ENCODE results near the gene TMEM51. TPM values are rescaled to one million over a fixed set of nuclear protein-coding genes. Genes with fewer than 3 reads are reported as not detected.
A peak's percentile ranks its signal among the peaks of the same experiment; 100 is the strongest.

TMEM51 gene
- total RNA-seq, 1 experiment from 2014 or later, result 22.2 TPM

GRCh38 chr1:15218287-15219279 is 65.0 kb downstream of the TMEM51 start:
- DNase-seq (ENCODE audit: low read depth), result peak; percentile 97

- no peak for DNase-seq (ENCODE audit: low read depth)
Measured at GRCh38 chr1:15219280-15220023, 65.9 kb downstream of the TMEM51 start.

DNA sequence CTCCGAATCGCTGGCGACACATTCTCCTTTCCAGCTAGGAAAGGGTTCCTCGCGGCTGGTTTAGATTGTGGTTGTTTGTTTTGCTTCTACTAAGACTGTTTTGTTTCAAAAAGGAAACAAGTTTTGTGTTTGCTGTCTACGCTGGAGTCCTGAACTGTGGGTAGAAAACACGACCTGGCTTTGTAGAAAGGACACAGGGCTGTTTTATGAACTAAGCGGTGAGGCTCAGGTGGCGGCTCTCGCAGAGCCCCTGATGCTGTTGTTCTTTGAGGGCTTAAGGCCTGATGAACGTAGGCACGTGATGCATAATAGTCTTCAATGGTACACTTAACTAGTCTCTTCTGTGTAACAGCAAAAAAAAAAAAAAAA is 66.5 kb downstream of the TMEM51 start:
- no peak for DNase-seq (ENCODE audit: low read depth)

GRCh38 chr1:15220825-15221431 is 67.4 kb downstream of the TMEM51 start:
- no peak for DNase-seq (ENCODE audit: low read depth)

GRCh38 chr1:15222653-15223303 is 69.2 kb downstream of the TMEM51 start:
- no peak for DNase-seq (ENCODE audit: low read depth)

DNA sequence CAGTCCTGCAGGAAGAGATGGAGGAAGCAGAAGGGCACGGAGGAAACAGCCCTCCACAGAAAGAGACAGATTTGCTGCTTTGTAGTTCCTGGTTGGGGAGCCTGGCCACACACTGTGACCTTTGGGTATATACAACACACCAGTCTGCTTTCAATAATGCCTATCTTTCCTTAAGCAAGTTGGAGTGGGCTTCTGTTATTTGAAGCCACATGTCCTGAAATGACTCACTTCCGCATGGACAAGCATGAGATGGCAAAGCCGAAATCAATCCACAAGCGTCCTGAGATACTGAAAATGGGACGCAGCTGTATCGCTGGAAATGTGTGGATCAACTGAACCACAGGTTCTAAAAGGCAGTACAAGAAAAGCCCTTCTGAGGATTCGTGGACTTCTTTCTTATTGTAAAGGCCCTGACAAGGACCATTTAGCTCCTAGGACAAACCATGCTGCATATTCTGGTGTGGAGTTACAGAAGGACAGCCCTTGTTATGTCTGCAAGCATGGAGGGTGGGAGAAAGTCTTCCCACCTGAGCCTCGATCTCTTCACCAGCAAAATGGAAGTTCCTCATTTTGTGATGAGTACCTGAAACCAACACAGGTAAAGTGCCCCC is 70.8 kb downstream of the TMEM51 start:
- no peak for DNase-seq (ENCODE audit: low read depth)

GRCh38 chr1:15224974-15225373 is 71.4 kb downstream of the TMEM51 start:
- DNase-seq (ENCODE audit: low read depth), result no peak

- no peak for DNase-seq (ENCODE audit: low read depth)
Measured at GRCh38 chr1:15225461-15225860, 71.9 kb downstream of the TMEM51 start.

DNA sequence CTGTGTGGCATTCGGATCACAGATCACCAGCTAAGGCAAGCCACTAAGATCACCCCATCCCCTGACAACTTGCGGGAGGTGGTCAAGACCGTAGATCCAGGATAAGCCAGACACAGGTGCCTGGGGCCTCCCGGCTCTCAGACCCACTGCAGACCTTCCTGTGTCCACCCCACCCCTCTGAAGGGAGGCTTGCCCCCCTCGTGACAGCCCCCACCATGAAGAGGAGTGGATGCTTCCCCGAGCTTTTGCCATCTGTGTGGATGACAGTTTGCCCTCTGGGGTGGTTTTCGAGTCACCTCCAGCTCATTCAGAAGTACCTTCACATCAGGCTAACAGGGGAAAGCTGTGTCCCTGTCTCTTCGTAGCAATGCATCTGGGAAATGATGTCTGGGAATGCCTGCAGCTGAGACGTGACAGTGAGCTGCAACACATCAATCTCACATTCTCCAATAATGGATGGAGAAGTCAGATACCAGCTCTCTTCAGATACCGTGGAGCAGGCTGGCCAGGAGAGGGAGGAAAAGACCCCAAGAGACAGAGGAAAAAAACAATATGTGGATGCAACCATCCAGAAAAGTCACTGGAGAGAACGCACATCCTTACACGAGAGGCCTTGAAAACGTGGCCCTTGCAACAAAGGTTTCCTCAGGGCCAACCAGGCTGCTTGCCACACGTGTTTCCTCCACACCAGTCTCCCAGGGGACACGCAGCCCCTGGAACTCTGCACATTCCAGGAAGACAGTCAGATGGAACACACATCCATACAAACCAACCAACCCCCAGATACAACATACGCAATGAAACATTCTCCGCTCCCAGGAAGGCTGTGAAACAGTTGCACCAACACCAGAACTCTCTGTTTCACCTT is 73.1 kb downstream of the TMEM51 start:
- DNase-seq (ENCODE audit: low read depth), result no peak

GRCh38 chr1:15229707-15230131 is 76.2 kb downstream of the TMEM51 start:
- no peak for DNase-seq (ENCODE audit: low read depth)

DNA sequence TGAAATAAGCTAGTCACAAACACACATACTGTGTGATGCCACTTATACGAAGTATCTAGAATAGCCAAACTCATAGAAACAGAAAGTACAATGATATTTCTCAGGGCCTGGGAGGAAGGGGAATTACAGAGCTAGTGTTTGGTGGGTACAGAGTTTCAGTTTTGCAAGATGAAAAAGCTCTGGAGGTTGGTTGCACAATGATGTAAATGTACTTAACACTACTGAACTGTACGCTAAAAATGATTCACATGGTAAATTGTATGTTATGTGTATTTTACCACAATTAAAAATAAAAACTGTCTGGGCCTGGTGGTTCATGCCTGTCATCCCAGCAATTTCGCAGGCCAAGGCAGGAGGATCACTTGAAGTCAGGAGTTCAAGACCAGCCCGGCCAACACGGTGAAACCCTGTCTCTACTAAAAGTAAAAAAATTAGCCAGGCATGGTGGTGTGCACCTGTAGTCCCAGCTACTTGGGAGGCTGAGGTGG is 78.2 kb downstream of the TMEM51 start:
- DNase-seq (ENCODE audit: low read depth), result no peak

- DNase-seq (ENCODE audit: low read depth), result no peak
Measured at GRCh38 chr1:15233689-15234088, 80.1 kb downstream of the TMEM51 start.

DNA sequence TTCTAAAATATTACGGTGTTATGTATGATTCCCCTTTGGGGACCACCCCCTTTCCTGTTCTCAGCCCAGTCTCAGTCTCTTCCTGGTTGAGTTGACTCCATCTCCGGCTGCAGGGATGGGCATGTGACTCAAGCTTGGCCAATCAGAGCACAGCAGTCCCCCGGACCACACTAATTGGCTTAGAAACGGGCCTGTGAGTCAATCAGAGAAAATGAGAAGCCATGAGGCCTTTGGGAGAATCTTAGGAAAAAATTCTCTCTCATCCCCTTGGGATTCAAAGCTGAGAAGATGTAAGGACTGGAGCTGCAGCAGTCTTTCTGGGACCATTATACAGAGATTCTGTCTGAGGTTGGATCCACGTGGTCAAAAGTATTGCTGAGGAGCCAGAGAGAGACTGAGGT is 82.8 kb downstream of the TMEM51 start:
- peak; percentile 34 for DNase-seq (ENCODE audit: low read depth)

GRCh38 chr1:15236746-15237145 is 83.2 kb downstream of the TMEM51 start:
- no peak for DNase-seq (ENCODE audit: low read depth)

DNA sequence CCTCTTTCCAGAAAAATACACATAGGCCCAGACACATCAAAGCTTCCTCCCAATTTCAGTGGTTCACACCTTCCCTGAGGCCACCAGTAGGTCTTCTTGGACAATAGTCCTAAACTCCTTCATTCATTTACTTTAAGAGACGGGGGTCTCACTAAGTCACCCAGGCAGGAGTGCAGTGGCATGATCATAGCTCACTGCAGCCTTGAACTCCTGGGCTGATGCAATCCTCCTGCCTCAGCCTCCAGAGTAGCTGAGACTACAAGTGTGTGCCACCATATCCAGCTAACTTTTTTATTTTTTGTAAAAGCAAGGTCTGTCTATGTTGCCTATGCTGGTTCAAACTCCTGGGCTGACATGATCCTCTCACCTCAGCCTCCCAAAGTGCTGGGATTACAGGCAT is 85.2 kb downstream of the TMEM51 start:
- no peak for DNase-seq (ENCODE audit: low read depth)

DNA sequence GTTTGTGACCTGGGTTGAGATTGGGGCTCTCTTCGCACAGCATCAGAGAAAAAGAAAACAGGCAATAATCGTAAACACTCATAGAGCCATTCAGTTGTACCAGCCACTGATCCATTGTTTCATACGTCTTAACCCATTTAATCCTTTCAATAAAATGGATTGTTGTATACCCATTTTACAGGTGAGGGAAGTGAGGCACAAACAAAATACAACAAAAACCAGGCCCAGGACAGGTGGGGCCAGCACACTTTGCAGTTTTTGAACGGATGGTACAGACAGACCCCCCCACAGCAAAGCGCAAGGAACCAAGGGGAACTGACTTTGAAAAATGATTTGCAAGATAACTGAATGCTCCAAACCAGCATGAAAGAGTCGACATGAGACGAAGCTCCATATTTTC is 89.2 kb downstream of the TMEM51 start:
- DNase-seq (ENCODE audit: low read depth), result no peak

- DNase-seq (ENCODE audit: low read depth), result no peak
Measured at GRCh38 chr1:15243275-15244043, 89.9 kb downstream of the TMEM51 start.

DNA sequence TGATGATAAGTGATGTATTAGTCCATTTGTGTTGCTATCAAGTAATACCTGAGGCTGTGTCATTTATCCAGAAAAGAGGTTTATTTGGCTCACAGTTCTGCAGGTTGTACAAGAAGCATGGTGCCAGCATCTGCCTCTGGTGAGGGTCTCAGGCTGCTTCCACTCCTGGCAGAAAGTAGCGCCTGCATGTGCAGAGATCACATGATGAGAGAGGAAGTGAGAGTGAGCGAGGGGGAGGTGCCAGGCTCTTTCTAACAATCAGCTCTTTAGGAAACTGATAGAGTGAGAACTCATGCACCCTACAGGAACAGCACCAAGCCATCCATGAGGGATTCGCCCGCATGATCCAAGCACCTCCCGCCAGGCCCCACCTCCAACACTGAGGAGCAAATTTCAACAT is 91.3 kb downstream of the TMEM51 start:
- DNase-seq (ENCODE audit: low read depth), result no peak

DNA sequence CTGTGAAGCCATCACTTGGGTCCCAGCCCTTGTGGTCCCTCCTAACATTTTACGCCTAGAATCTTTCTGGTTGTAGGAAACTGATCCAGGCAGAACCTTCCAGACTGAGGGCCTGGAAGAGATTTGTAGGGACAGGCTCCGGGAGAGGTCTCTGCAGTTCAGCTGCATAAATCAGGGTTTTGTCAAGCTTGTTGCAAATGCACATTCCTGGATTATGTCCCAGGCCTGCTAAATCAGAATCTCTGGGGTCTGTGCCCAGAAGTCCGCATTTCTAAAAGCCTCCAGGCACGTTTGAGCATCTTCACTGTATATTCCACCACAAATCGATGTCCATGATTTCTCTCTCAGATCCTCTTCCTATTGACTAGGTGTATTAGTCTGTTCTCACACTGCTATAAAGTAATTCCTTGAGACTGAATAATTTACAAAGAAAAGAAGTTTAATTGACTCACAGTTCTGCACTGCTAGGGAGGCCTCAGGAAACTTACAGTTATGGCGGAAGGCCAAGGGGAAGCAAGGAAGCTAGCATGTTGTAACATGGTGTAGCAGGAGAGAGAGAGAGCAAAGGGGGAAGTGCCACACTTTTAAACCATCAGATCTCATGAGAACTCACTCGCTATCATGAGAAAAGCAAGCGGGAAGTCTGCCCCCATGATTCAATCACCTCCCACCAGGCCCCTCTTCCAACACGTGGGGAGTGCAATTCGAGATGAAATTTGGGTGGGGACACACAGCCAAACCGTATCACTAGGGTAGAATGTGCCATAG is 92.2 kb downstream of the TMEM51 start:
- DNase-seq (ENCODE audit: low read depth), result peak; percentile 51

Data from M059J (cell line).